KMS-11 (cell line): ENCODE results near the gene RDX.

ENCODE experiments used
- H2AFZ ChIP-seq: fragments of 200-600 bp; sonication (generic); 2 replicates; pipeline ENCODE4 v1.6.1; 2016; ENCODE audit warnings: antibody characterized with exemption, mixed run types, low read depth
- H3K27ac ChIP-seq: fragments of 200-600 bp; sonication (generic); 2 replicates; pipeline ENCODE4 v1.6.1; 2016; ENCODE audit warnings: mild to moderate bottlenecking, mixed run types
- H3K27me3 ChIP-seq: fragments of 200-600 bp; sonication (generic); 2 replicates; pipeline ENCODE4 v1.6.1; 2017; ENCODE audit warnings: mild to moderate bottlenecking, low read depth, mixed run types, moderate library complexity; ENCODE audit not compliant: insufficient read depth
- H3K36me3 ChIP-seq: fragments of 200-600 bp; sonication (generic); 2 replicates; pipeline ENCODE4 v1.6.1; 2017; ENCODE audit warnings: mild to moderate bottlenecking, mixed run types; ENCODE audit not compliant: insufficient read depth
- H3K4me1 ChIP-seq: fragments of 200-600 bp; sonication (generic); 2 replicates; pipeline ENCODE4 v1.6.1; 2016; ENCODE audit warnings: mild to moderate bottlenecking, low read depth, mixed run types; ENCODE audit not compliant: poor library complexity, severe bottlenecking
- H3K4me2 ChIP-seq: fragments of 200-600 bp; sonication (generic); 2 replicates; pipeline ENCODE4 v1.7.0; 2016; ENCODE audit warnings: mild to moderate bottlenecking, mixed run types
- H3K4me3 ChIP-seq: fragments of 200-600 bp; sonication (generic); IDR thresholded peaks from 2 replicates; pipeline ENCODE4 v1.6.1; 2017; ENCODE audit warnings: low read depth, low read length, mixed read lengths; ENCODE audit not compliant: insufficient read depth
- H3K79me2 ChIP-seq: fragments of 200-600 bp; sonication (generic); 2 replicates; pipeline ENCODE4 v1.6.1; 2016; ENCODE audit warnings: low read depth, mixed run types; ENCODE audit not compliant: insufficient read depth
- H3K9ac ChIP-seq: fragments of 200-600 bp; sonication (generic); 2 replicates; pipeline ENCODE4 v1.6.1; 2016; ENCODE audit warnings: mild to moderate bottlenecking, mixed run types
- H4K20me1 ChIP-seq: fragments of 200-600 bp; sonication (generic); 2 replicates; pipeline ENCODE4 v1.6.1; 2016; ENCODE audit warnings: mild to moderate bottlenecking, mixed run types; ENCODE audit not compliant: insufficient read depth
- TF ChIP-seq, protein P1 (sequence below): fragments of 200-600 bp; sonication (generic); conservative IDR thresholded peaks from 2 replicates; pipeline ENCODE4 v1.6.1; 2017; ENCODE audit warnings: low read depth, mild to moderate bottlenecking, antibody characterized with exemption, low read length, moderate library complexity, mixed read lengths

RDX gene

DNA sequence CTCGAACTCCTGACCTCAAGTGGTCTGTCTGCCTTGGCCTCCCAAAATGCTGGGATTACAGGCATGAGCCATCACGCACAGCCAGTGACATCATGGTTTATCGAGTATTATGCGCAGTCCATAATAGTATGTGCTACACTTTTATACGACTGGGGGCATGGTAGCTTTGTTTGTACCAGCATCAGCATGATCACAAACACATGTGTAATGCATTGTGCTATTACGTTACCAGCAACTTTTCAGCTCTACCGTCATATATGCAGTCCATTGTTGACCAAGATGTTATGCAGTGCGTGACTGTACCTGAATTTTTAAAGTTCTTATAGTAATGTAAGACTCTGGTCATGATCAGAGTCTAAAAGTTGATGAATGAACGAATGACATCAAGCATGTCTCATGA, 135.4 kb downstream of the RDX start:
- Histone ChIP-seq H2AFZ (no peak overlapping the region), H3K36me3 (no peaks in the 10 kb centered on the region)
- TF ChIP-seq, protein P1, sequence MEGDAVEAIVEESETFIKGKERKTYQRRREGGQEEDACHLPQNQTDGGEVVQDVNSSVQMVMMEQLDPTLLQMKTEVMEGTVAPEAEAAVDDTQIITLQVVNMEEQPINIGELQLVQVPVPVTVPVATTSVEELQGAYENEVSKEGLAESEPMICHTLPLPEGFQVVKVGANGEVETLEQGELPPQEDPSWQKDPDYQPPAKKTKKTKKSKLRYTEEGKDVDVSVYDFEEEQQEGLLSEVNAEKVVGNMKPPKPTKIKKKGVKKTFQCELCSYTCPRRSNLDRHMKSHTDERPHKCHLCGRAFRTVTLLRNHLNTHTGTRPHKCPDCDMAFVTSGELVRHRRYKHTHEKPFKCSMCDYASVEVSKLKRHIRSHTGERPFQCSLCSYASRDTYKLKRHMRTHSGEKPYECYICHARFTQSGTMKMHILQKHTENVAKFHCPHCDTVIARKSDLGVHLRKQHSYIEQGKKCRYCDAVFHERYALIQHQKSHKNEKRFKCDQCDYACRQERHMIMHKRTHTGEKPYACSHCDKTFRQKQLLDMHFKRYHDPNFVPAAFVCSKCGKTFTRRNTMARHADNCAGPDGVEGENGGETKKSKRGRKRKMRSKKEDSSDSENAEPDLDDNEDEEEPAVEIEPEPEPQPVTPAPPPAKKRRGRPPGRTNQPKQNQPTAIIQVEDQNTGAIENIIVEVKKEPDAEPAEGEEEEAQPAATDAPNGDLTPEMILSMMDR, result no peak

DNA sequence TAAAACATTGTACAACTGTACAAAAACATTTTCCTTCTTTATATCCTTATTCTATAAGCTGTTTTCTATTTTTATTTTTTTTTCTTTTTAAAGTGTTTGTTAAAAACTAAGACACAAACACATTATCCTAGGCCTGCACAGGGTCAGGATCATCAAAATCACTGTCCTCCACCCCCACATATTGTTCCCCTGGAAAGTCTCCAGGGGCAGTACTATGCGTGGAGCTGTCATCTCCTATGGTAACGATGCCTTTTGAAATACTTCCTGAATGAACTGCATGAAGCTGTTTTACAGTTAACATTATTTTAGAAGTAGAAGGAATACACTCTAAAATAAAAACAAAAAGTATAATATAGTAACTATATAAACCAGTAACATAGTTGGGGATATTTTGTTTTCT, 136.0 kb downstream of the RDX start:
- TF ChIP-seq, protein P1, result no peak
- H3K36me3 ChIP-seq, result no peaks in the 10 kb centered on the region

More for the DNA sequence above, 135.4 kb downstream of the RDX start:
- Histone ChIP-seq H4K20me1 (no peaks in the 10 kb centered on the region), H3K27me3 (no peaks in the 10 kb centered on the region), H3K4me1 (no peaks in the 10 kb centered on the region), H3K9ac (no peak overlapping the region), H3K4me2 (no peak overlapping the region), H3K27ac (no peak overlapping the region), H3K79me2 (no peaks in the 10 kb centered on the region), H3K4me3 (no peak overlapping the region)

DNA sequence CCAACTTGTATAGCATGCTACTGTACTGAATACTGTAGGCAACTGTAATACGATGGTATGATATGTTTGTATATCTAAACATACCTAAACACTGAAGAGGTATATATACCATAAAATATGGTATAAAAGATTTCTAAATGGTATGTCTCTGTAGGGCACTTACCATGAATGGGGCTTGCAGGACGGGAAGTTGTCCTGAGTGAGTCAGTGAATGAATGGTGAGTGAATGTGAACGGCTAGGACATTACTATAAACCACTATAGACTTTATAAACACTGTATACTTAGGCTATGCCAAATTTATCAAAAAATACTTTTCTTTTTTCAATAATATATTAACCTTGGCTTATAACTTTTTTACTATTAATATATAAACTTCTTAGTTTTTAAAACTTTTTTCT, 136.4 kb downstream of the RDX start:
- no peak overlapping the region for H3K4me2 ChIP-seq
- H3K27ac ChIP-seq, result no peak overlapping the region
- H3K9ac ChIP-seq, result no peak overlapping the region
- H4K20me1 ChIP-seq, result no peaks in the 10 kb centered on the region
- no peaks in the 10 kb centered on the region for H3K36me3 ChIP-seq
- H3K4me1 ChIP-seq, result no peaks in the 10 kb centered on the region
- TF ChIP-seq, protein P1, result no peak
- no peak overlapping the region for H2AFZ ChIP-seq
- H3K79me2 ChIP-seq, result no peaks in the 10 kb centered on the region
- no peak overlapping the region for H3K4me3 ChIP-seq
- H3K27me3 ChIP-seq, result no peaks in the 10 kb centered on the region

More for the DNA sequence above, 136.0 kb downstream of the RDX start:
- Histone ChIP-seq H3K27me3 (no peaks in the 10 kb centered on the region), H3K9ac (no peak overlapping the region), H2AFZ (no peak overlapping the region), H3K4me1 (no peaks in the 10 kb centered on the region), H3K79me2 (no peaks in the 10 kb centered on the region), H3K4me3 (no peak overlapping the region), H3K4me2 (no peak overlapping the region), H4K20me1 (no peaks in the 10 kb centered on the region), H3K27ac (no peak overlapping the region)

DNA sequence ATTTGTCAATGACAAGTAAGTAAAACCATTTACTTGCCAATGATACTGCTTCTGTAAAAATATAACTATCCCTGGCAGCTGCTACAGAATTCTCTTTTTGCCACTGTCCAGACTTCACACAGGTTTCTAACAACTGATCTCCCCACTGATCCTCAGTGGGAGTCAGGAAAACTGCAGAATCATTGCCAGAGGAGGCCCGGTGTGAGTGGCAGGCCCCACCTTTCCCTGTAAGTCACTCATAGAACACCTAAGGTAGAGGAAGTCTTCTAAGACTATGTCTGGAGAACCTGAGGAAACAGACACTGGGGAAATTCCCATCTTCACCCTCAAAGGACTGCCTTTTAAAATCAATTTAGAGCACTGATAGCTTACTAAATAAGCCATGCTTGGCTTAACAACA, 136.9 kb downstream of the RDX start:
- Histone ChIP-seq H3K27me3 (no peaks in the 10 kb centered on the region), H3K4me2 (no peak overlapping the region), H3K4me1 (no peaks in the 10 kb centered on the region), H4K20me1 (no peaks in the 10 kb centered on the region), H3K79me2 (no peaks in the 10 kb centered on the region), H3K27ac (no peak overlapping the region), H3K36me3 (no peaks in the 10 kb centered on the region), H3K4me3 (no peak overlapping the region), H3K9ac (no peak overlapping the region), H2AFZ (no peak overlapping the region)
- TF ChIP-seq, protein P1, result no peak
